HG03045 (cell line): Measurements from ENCODE around the gene CAPN8.
"Not testable (repeated sequence)": the region's sequence is repeated elsewhere in the genome, so short reads cannot be mapped to it uniquely, and the experiment has no call there.

Source experiments
- ATAC-seq: cut with Tn5 transposase; IDR thresholded peaks from one replicate; pipeline ENCODE4 v1.9.1; 2021; ENCODE audit warnings: mild to moderate bottlenecking, moderate library complexity; ENCODE audit not compliant: unreplicated experiment

The CAPN8 gene

GRCh38 chr1:223534677-223535076, 130.8 kb downstream of the CAPN8 start:
- no peak for ATAC-seq

- no peak for ATAC-seq
Observed at GRCh38 chr1:223533708-223534107, 131.8 kb downstream of the CAPN8 start.

- ATAC-seq = no peak
Observed at GRCh38 chr1:223531742-223532341, 133.7 kb downstream of the CAPN8 start.

- ATAC-seq = no peak
Observed at GRCh38 chr1:223525957-223526356, 139.5 kb downstream of the CAPN8 start.

- no peak for ATAC-seq
Observed at GRCh38 chr1:223525546-223525945, 140.0 kb downstream of the CAPN8 start.

- no peak for ATAC-seq
Observed at GRCh38 chr1:223524930-223525451, 140.5 kb downstream of the CAPN8 start.

GRCh38 chr1:223521150-223521549, 144.4 kb downstream of the CAPN8 start:
- no peak for ATAC-seq

GRCh38 chr1:223520200-223520599, 145.3 kb downstream of the CAPN8 start:
- no peak for ATAC-seq

GRCh38 chr1:223519116-223519515, 146.4 kb downstream of the CAPN8 start:
- no peak for ATAC-seq

GRCh38 chr1:223518553-223518952, 146.9 kb downstream of the CAPN8 start:
- ATAC-seq = not testable (repeated sequence)

GRCh38 chr1:223515926-223516325, 149.6 kb downstream of the CAPN8 start:
- ATAC-seq = no peak

GRCh38 chr1:223515421-223515820, 150.1 kb downstream of the CAPN8 start:
- no peak for ATAC-seq

GRCh38 chr1:223514644-223515043, 150.9 kb downstream of the CAPN8 start:
- no peak for ATAC-seq

GRCh38 chr1:223513309-223513708, 152.2 kb downstream of the CAPN8 start:
- no peak for ATAC-seq

GRCh38 chr1:223512057-223512456, 153.4 kb downstream of the CAPN8 start:
- no peak for ATAC-seq

GRCh38 chr1:223508796-223509195, 156.7 kb downstream of the CAPN8 start:
- ATAC-seq = no peak

- ATAC-seq = no peak
Observed at GRCh38 chr1:223504741-223505140, 160.8 kb downstream of the CAPN8 start.

- no peak for ATAC-seq
Observed at GRCh38 chr1:223503348-223503747, 162.2 kb downstream of the CAPN8 start.

GRCh38 chr1:223500560-223501425, 164.7 kb downstream of the CAPN8 start:
- ATAC-seq = no peak

- no peak for ATAC-seq
Observed at GRCh38 chr1:223496883-223497282, 168.6 kb downstream of the CAPN8 start.

- no peak for ATAC-seq
Observed at GRCh38 chr1:223494926-223495645, 170.4 kb downstream of the CAPN8 start.
